ENCODE measurements around the gene NAT9.

GRCh38 chr17:74799097-74799496 is 23.0 kb upstream of the NAT9 start:
- TF ChIP-seq ZNF549 (tag by site-specific recombination; IDR thresholded peaks at IDR 0.05): no peak
- no peak for TF ChIP-seq ZNF488 (tag by site-specific recombination; IDR thresholded peaks at IDR 0.05)
- no peak for TF ChIP-seq ZNF223 (tag by site-specific recombination; IDR thresholded peaks at IDR 0.05)
- no peak for TF ChIP-seq ZNF664 (tag by site-specific recombination; IDR thresholded peaks at IDR 0.05)
- TF ChIP-seq CTCF (tag by site-specific recombination; IDR thresholded peaks at IDR 0.05): no peak
- TF ChIP-seq KLF1 (tag by site-specific recombination; IDR thresholded peaks at IDR 0.05): no peak
